Parathyroid adenoma (tissue), 2 donors: ENCODE data around the gene FUZ.

Experiments
- H2AFZ ChIP-seq: fragments of 300-600 bp; sonication (generic); one replicate; pipeline ENCODE4 v1.7.0; 2017; ENCODE audit warnings: antibody characterized with exemption, mild to moderate bottlenecking
- H3K27ac ChIP-seq: fragments of 300-600 bp; sonication (generic); one replicate; pipeline ENCODE4 v1.7.0; 2017
- H3K27me3 ChIP-seq: fragments of 300-600 bp; sonication (generic); one replicate; pipeline ENCODE4 v1.7.0; 2017; ENCODE audit warnings: low read length; ENCODE audit not compliant: control insufficient read depth, insufficient read depth
- H3K36me3 ChIP-seq: fragments of 300-600 bp; sonication (generic); one replicate; pipeline ENCODE4 v1.7.0; 2017; ENCODE audit warnings: low read length; ENCODE audit not compliant: control insufficient read depth, insufficient read depth
- H3K4me1 ChIP-seq: fragments of 300-600 bp; sonication (generic); one replicate; pipeline ENCODE4 v1.7.0; 2017; ENCODE audit warnings: control low read depth
- H3K4me2 ChIP-seq: fragments of 300-600 bp; sonication (generic); one replicate; pipeline ENCODE4 v1.7.0; 2017; ENCODE audit warnings: low read length
- H3K4me3 ChIP-seq: fragments of 300-600 bp; sonication (generic); one replicate; pipeline ENCODE4 v1.7.0; 2017; ENCODE audit warnings: low read depth, low read length
- H3K79me2 ChIP-seq: fragments of 300-600 bp; sonication (generic); one replicate; pipeline ENCODE4 v1.7.0; 2017; ENCODE audit warnings: control low read depth
- H3K9ac ChIP-seq: fragments of 300-600 bp; sonication (generic); one replicate; pipeline ENCODE4 v1.7.0; 2017; ENCODE audit warnings: mild to moderate bottlenecking
- H3K9me3 ChIP-seq: fragments of 300-600 bp; sonication (generic); one replicate; pipeline ENCODE4 v1.7.0; 2017; ENCODE audit warnings: low read length; ENCODE audit not compliant: control insufficient read depth
- TF ChIP-seq, protein P1 (sequence below): fragments of 300-600 bp; sonication (generic); IDR thresholded peaks from one replicate; pipeline ENCODE4 v1.7.0; 2017; ENCODE audit warnings: antibody characterized with exemption, mild to moderate bottlenecking
- donor health status: primary hyperparathyroidism.

The FUZ gene

DNA sequence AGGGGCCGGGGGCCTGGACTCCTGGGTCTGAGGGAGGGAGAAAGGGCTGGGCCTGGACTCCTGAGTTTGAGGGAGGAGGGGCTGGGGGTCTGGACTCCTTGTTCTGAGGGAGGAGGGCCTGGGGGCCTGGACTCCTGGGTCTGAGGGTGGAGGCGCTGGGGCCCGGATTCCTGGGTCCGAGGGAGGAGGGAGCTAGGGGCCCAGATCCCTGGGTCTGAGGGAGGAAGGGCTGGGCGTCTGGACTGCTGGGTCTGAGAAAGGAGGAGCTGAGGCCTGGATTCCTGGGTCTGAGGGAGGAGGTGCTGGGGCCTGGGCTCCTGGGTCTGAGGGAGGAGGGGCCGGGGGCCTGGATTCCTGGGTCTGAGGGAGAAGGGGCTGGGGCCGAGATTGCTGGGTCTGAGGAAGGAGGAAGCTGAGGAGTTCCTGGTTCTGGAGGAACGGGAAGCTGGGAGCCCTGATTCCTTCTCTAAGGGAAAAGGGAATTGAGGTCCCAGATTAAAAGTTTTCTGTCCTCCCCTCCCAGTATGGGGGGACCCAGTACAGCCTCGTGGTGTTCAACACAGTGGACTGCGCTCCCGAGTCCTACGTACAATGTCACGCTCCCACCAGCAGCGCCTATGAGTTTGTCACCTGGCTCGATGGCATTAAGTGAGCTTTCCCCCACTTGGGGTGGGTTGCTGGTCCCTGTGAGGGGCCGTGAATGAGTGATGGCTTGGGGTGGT is 5.7 kb upstream of the FUZ start:
- Histone ChIP-seq H3K4me1 (peaks cover 3% of the 10 kb centered on the region), H3K79me2 (peaks cover 37% of the 10 kb centered on the region), H2AFZ (peak overlapping the region; percentile 84), H3K4me3 (peak overlapping the region; percentile 94), H3K9ac (peak overlapping the region; percentile 93), H3K4me2 (peak overlapping the region; percentile 97), H3K36me3 (no peaks in the 10 kb centered on the region), H3K27me3 (no peaks in the 10 kb centered on the region), H3K9me3 (no peaks in the 10 kb centered on the region), H3K27ac (peak overlapping the region; percentile 100)
- TF ChIP-seq, protein P1, sequence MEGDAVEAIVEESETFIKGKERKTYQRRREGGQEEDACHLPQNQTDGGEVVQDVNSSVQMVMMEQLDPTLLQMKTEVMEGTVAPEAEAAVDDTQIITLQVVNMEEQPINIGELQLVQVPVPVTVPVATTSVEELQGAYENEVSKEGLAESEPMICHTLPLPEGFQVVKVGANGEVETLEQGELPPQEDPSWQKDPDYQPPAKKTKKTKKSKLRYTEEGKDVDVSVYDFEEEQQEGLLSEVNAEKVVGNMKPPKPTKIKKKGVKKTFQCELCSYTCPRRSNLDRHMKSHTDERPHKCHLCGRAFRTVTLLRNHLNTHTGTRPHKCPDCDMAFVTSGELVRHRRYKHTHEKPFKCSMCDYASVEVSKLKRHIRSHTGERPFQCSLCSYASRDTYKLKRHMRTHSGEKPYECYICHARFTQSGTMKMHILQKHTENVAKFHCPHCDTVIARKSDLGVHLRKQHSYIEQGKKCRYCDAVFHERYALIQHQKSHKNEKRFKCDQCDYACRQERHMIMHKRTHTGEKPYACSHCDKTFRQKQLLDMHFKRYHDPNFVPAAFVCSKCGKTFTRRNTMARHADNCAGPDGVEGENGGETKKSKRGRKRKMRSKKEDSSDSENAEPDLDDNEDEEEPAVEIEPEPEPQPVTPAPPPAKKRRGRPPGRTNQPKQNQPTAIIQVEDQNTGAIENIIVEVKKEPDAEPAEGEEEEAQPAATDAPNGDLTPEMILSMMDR: no peak

DNA sequence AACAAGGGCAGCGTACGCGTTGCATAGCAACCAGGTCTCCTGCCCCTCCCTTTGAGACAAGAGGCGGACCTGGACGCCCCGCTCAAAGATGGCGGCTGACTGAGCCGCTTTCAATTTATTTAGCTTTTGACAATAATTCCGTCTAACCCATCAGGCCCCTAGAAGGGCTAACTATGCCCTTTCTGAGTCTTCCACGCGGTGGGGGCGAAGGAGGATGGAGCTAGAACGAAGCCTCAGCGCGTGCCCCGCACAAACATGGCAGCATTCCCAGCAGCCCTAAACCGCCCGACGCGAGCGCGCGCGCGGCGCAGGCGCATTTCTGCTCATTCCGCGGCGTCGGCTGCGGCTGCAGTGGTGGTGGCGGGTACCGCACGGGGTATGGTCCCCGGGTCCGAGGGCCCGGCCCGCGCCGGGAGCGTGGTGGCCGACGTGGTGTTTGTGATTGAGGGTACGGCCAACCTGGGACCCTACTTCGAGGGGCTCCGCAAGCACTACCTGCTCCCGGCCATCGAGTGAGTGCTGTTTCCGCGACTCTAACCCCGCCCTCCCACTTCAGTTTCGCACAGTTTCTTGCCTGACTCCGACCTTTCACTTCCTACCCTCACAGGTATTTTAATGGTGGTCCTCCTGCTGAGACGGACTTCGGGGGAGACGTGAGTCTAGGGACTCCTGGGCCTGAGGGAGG is 5.0 kb upstream of the FUZ start, which contains the start of gene MED25:
TSS of gene MED25 (plus strand) at position 326 of the 685 bp plus-strand sequence. CDS start at position 379, 53 bp downstream.
- peaks cover 34% of the 10 kb centered on the region for H3K79me2 ChIP-seq
- H2AFZ ChIP-seq: peak within 1 kb of the TSS; percentile 84
- H3K9ac ChIP-seq: peak within 1 kb of the TSS; percentile 93
- no peaks in the 10 kb centered on the region for H3K9me3 ChIP-seq
- H3K27me3 ChIP-seq: no peaks in the 10 kb centered on the region
- no peaks in the 10 kb centered on the region for H3K36me3 ChIP-seq
- peaks cover 3% of the 10 kb centered on the region for H3K4me1 ChIP-seq
- H3K27ac ChIP-seq: peak within 1 kb of the TSS; percentile 100
- TF ChIP-seq, protein P1: no peak
- H3K4me3 ChIP-seq: peak within 1 kb of the TSS; percentile 94
- H3K4me2 ChIP-seq: peak within 1 kb of the TSS; percentile 97

- Histone ChIP-seq H3K36me3 (no peaks in the 10 kb centered on the region), H3K4me3 (no peak overlapping the region), H3K4me1 (peaks cover 7% of the 10 kb centered on the region), H3K9me3 (no peaks in the 10 kb centered on the region), H3K9ac (no peak overlapping the region), H3K27ac (peak overlapping the region; percentile 100), H3K79me2 (peaks cover 29% of the 10 kb centered on the region), H2AFZ (no peak overlapping the region), H3K27me3 (no peaks in the 10 kb centered on the region), H3K4me2 (peak overlapping the region; percentile 97)
- TF ChIP-seq, protein P1: no peak
Measured at GRCh38 chr19:49816590-49816989, 3.5 kb upstream of the FUZ start.

DNA sequence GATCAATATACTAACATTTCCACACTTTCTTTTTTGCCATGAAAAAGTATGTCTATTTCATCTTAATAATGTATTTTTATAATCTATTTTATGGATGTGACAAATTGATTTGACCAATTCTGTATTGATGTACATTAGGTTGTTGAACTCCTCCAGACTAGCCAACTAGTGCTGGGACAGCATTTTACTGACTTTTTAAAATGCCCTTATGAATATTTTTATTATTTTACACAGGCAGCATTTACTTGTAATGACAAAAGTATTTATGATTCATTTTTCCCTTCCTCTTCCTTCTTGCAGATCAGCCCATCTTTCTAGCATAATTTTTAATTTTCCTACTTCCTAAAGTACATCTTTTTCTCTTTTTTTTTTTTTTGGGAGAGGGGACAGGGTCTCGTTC is 918 bp upstream of the FUZ start:
- Histone ChIP-seq H3K27me3 (no peaks in the 10 kb centered on the region), H3K9ac (no peak overlapping the region), H3K27ac (peak overlapping the region; percentile 96), H3K4me2 (peak overlapping the region; percentile 95), H3K79me2 (peaks cover 9% of the 10 kb centered on the region), H2AFZ (peak overlapping the region; percentile 95), H3K4me3 (peak overlapping the region; percentile 94), H3K4me1 (peaks cover 10% of the 10 kb centered on the region), H3K9me3 (no peaks in the 10 kb centered on the region), H3K36me3 (no peaks in the 10 kb centered on the region)
- TF ChIP-seq, protein P1: no peak
